Osteoblast (primary cell): ENCODE data around the gene TSPO2. TPM values are rescaled to one million over a fixed set of nuclear protein-coding genes. Genes with fewer than 3 reads are reported as not detected.
"Not testable (repeated sequence)": the region's sequence is repeated elsewhere in the genome, so short reads cannot be mapped to it uniquely, and the experiment has no call there.

Experiments
- DNase-seq: peaks from one replicate; pipeline ENCODE4 v3.0.0; 2011; ENCODE audit warnings: low spot score, mixed read lengths; ENCODE audit not compliant: insufficient read length; ENCODE audit errors: missing footprints
- H2AFZ ChIP-seq: 2 replicates; pipeline ENCODE4 v1.6.0; 2011; ENCODE audit warnings: mild to moderate bottlenecking, low read length
- H3K27ac ChIP-seq: 2 replicates; pipeline ENCODE4 v1.5.1; 2011; ENCODE audit warnings: mild to moderate bottlenecking, low read depth, low read length, moderate library complexity
- H3K27me3 ChIP-seq: 2 replicates; pipeline ENCODE4 v1.6.0; 2012; ENCODE audit warnings: mild to moderate bottlenecking, control low read depth, inconsistent platforms, low read length, moderate library complexity; ENCODE audit not compliant: insufficient read depth
- H3K36me3 ChIP-seq: 2 replicates; pipeline ENCODE4 v1.5.1; 2011; ENCODE audit warnings: mild to moderate bottlenecking, low read length, control low read depth, moderate library complexity; ENCODE audit not compliant: insufficient read depth
- H3K4me1 ChIP-seq: 2 replicates; pipeline ENCODE4 v1.5.1; 2011; ENCODE audit warnings: mild to moderate bottlenecking, low read length, control low read depth, moderate library complexity; ENCODE audit not compliant: insufficient read depth
- H3K4me2 ChIP-seq: 2 replicates; pipeline ENCODE4 v1.6.0; 2011; ENCODE audit warnings: mild to moderate bottlenecking, low read length; ENCODE audit not compliant: insufficient read depth
- H3K4me3 ChIP-seq: fragments of 200-600 bp; sonication (generic); 3 replicates; pipeline ENCODE4 v1.5.1; 2012; ENCODE audit warnings: mild to moderate bottlenecking, low read length, inconsistent platforms; ENCODE audit not compliant: insufficient read depth
- H3K79me2 ChIP-seq: 2 replicates; pipeline ENCODE4 v1.6.0; 2012; ENCODE audit warnings: mild to moderate bottlenecking, low read length, control low read depth, inconsistent platforms; ENCODE audit not compliant: insufficient read depth
- H3K9me3 ChIP-seq: 2 replicates; pipeline ENCODE4 v1.5.1; 2011; ENCODE audit warnings: low read depth, low read length, control low read depth
- H4K20me1 ChIP-seq: 2 replicates; pipeline ENCODE4 v1.6.0; 2012; ENCODE audit warnings: mild to moderate bottlenecking, low read length, control low read depth; ENCODE audit not compliant: insufficient read depth
- CTCF ChIP-seq: IDR thresholded peaks from 2 replicates; pipeline ENCODE4 v1.5.1; 2011; ENCODE audit warnings: mild to moderate bottlenecking, low read depth, low read length, moderate library complexity; ENCODE audit errors: extremely low read depth
- total RNA-seq: library from RNA; depleted of rRNA; stranded (reverse); fragments of >200 nt; gene quantifications from 2 replicates; pipeline ENCODE4 v1.2.3, GENCODE V29; 2012

TSPO2 gene
- total RNA-seq, 1 donor: not detected

DNA sequence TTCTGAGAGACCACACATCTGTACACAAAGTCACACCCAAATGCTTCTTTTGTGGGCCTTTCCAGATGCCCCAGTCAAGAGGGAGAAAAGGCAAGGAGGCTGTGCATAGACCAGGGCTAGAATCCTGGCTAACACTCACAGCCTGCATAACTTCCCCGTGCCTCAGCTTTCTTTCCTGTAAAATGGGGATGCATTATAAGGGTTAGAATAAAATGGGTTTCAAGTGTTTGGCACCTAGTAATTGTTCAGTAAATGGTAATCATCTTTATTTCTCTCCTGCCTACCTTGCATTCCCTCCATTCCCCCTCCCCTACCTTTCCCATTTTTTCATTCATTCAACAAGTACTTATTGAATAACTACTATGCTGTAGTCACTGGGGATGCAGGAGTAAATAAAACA lies 32.6 kb upstream of the TSPO2 start:
- H3K4me1 ChIP-seq: no peaks in the 10 kb centered on the region
- H3K27me3 ChIP-seq: peaks cover 4% of the 10 kb centered on the region
- no peak overlapping the region for H3K4me2 ChIP-seq
- no peaks in the 10 kb centered on the region for H4K20me1 ChIP-seq
- DNase-seq: no peak
- H3K4me3 ChIP-seq: no peak overlapping the region
- H2AFZ ChIP-seq: no peak overlapping the region
- no peaks in the 10 kb centered on the region for H3K36me3 ChIP-seq
- H3K79me2 ChIP-seq: no peaks in the 10 kb centered on the region
- H3K27ac ChIP-seq: no peak overlapping the region
- no peaks in the 10 kb centered on the region for H3K9me3 ChIP-seq
- TF ChIP-seq CTCF: no peak

GRCh38 chr6:41011673-41012072 lies 30.6 kb upstream of the TSPO2 start:
- Histone ChIP-seq H3K27ac (no peak overlapping the region), H3K9me3 (no peaks in the 10 kb centered on the region), H3K36me3 (no peaks in the 10 kb centered on the region), H3K27me3 (peaks cover 4% of the 10 kb centered on the region), H2AFZ (no peak overlapping the region), H3K4me2 (no peak overlapping the region), H3K79me2 (no peaks in the 10 kb centered on the region), H4K20me1 (no peaks in the 10 kb centered on the region), H3K4me1 (no peaks in the 10 kb centered on the region), H3K4me3 (no peak overlapping the region)
- no peak for TF ChIP-seq CTCF
- DNase-seq: no peak

DNA sequence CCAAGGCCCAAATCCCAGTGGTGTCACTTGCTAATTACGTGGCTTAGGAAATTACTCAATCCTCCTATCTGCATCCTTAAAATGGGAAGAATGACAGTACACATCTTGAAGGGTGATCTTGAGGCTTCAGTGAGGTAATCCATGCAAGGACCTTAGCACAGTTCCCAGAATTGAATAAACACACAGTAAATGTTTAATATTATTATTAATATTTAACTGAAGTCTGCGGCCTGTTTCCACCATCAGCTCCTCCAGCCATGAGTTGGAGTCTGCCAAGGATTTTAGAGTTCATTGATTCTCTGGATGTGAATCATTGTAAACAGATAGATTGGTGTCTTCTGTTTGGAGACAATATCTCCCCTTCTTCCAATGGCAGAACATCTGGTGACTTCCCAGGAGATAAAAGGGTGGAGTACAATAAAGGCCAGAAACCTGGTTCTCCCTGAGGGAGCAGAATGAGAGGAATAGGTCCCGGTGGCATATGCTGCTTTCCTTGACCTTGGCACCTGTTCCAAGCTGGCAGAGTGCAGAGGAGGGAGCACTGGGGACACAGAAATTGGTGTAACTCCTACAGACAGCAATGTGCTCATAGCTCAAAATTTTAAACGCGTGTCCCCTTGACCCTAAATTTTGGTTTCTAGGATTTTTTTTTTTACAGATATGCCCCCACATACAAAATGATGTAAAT lies 28.7 kb upstream of the TSPO2 start:
- H3K4me3 ChIP-seq: no peak overlapping the region
- no peak overlapping the region for H2AFZ ChIP-seq
- H3K79me2 ChIP-seq: no peaks in the 10 kb centered on the region
- DNase-seq: no peak
- no peaks in the 10 kb centered on the region for H3K4me1 ChIP-seq
- no peaks in the 10 kb centered on the region for H3K9me3 ChIP-seq
- H4K20me1 ChIP-seq: no peaks in the 10 kb centered on the region
- no peak for TF ChIP-seq CTCF
- H3K27ac ChIP-seq: no peak overlapping the region
- H3K36me3 ChIP-seq: no peaks in the 10 kb centered on the region
- no peak overlapping the region for H3K4me2 ChIP-seq
- peaks cover 4% of the 10 kb centered on the region for H3K27me3 ChIP-seq

- TF ChIP-seq CTCF: no peak
Observed at GRCh38 chr6:41014780-41015179, 27.5 kb upstream of the TSPO2 start.

GRCh38 chr6:41015860-41016259 lies 26.4 kb upstream of the TSPO2 start:
- not testable (repeated sequence) for DNase-seq, H3K9me3 ChIP-seq, H2AFZ ChIP-seq, H4K20me1 ChIP-seq, H3K4me2 ChIP-seq, H3K27me3 ChIP-seq, H3K4me3 ChIP-seq, H3K27ac ChIP-seq, H3K4me1 ChIP-seq, H3K36me3 ChIP-seq, H3K79me2 ChIP-seq

More at GRCh38 chr6:41014780-41015179, 27.5 kb upstream of the TSPO2 start:
- H4K20me1 ChIP-seq: no peaks in the 10 kb centered on the region
- H3K4me1 ChIP-seq: no peaks in the 10 kb centered on the region
- H3K79me2 ChIP-seq: no peaks in the 10 kb centered on the region
- H3K4me2 ChIP-seq: no peak overlapping the region
- no peak overlapping the region for H3K4me3 ChIP-seq
- H3K27ac ChIP-seq: no peak overlapping the region
- no peaks in the 10 kb centered on the region for H3K9me3 ChIP-seq
- H2AFZ ChIP-seq: no peak overlapping the region
- peaks cover 4% of the 10 kb centered on the region for H3K27me3 ChIP-seq
- DNase-seq: no peak
- no peaks in the 10 kb centered on the region for H3K36me3 ChIP-seq
